K562 (cell line): ENCODE measurements around the gene GXYLT2. TPM values are rescaled to one million over a fixed set of nuclear protein-coding genes. Genes with fewer than 3 reads are reported as not detected.

ENCODE experiments used
- ATAC-seq: fragments of 200-7000 bp; cut with Tn5 transposase; 3 replicates; pipeline ENCODE4 v1.9.1; 2020; ENCODE audit warnings: moderate library complexity
- BruUV-seq: library from RNA; stranded (reverse); fragments of 400-500 nt; replicated peaks from 2 replicates; lab custom pipeline; 2021; lab: Mats Ljungman, UMichigan
- CTCF ChIA-PET: fragments of 300-600 bp; formaldehyde crosslinking; extraction: SDS; loops from one replicate; lab custom pipeline; 2021; ENCODE audit warnings: low intra/inter-chr PET ratio; lab: Yijun Ruan, JAX
- POLR2A ChIA-PET: fragments of 300-600, 350-650 bp; sonication (Branson Sonifier 250); formaldehyde crosslinking; extraction: SDS; loops from one replicate; lab custom pipeline; 2021; ENCODE audit warnings: antibody characterized with exemption, inconsistent platforms; lab: Yijun Ruan, JAX
- DNase-seq, 4 experiments: peaks; one replicate each; pipeline versions ENCODE4 v3.0.0 to v3.0.0-alpha.2; 2011 to 2018; ENCODE audit warnings: low spot score in 3 of 4, mixed read lengths in 3 of 4; ENCODE audit errors: extremely low read depth in 1 of 4
- FAIRE-seq: peaks from 2 replicates; lab custom pipeline; 2011; peaks lifted over from hg19 to GRCh38; lab: Jason Lieb, UNC
- H2AFZ ChIP-seq: 2 replicates; pipeline ENCODE4 v1.6.0; 2011; ENCODE audit warnings: low read depth, low read length, control low read depth, inconsistent platforms
- H3K27ac ChIP-seq: fragments of 200-600 bp; 3 replicates; pipeline ENCODE4 v1.8.0; 2011; ENCODE audit warnings: low read depth, mild to moderate bottlenecking, control low read depth, inconsistent platforms, low read length, moderate library complexity, mixed read lengths; ENCODE audit errors: extremely low read depth
- H3K27me3 ChIP-seq, 2 experiments: fragments of 300-600 bp in 1 of 2; 2 replicates in 1 of 2; 3 replicates in 1 of 2; pipeline versions ENCODE4 v1.6.0 to v1.8.0; 2011; ENCODE audit warnings: inconsistent platforms in 2 of 2, low read length in 2 of 2, mild to moderate bottlenecking in 1 of 2, mixed read lengths in 1 of 2, moderate library complexity in 1 of 2; ENCODE audit not compliant: control insufficient read depth in 2 of 2, insufficient read depth in 2 of 2
- H3K36me3 ChIP-seq: fragments of 300-600 bp; 3 replicates; pipeline ENCODE4 v1.8.0; 2011; ENCODE audit warnings: mild to moderate bottlenecking, low read length, inconsistent platforms; ENCODE audit not compliant: control insufficient read depth, insufficient read depth
- H3K4me1 ChIP-seq, 2 experiments: fragments of 200-600 bp in 1 of 2; replicated peaks in 1 of 2; 2 replicates in 1 of 2; 3 replicates in 1 of 2; pipeline versions ENCODE4 v1.5.1 to v1.8.0; 2011; ENCODE audit warnings: inconsistent platforms in 2 of 2, low read length in 2 of 2, mild to moderate bottlenecking in 1 of 2, mixed read lengths in 1 of 2, moderate library complexity in 1 of 2; ENCODE audit not compliant: control insufficient read depth in 2 of 2, insufficient read depth in 2 of 2
- H3K4me2 ChIP-seq: 2 replicates; pipeline ENCODE4 v1.6.1; 2011; ENCODE audit warnings: low read length, control low read depth, inconsistent platforms, mixed read lengths; ENCODE audit not compliant: insufficient read depth
- H3K4me3 ChIP-seq: fragments of 200-600 bp; sonication (generic), shearing (Covaris generic); 2 replicates; pipeline ENCODE4 v1.5.1; 2016; ENCODE audit warnings: control low read depth, inconsistent platforms
- H3K79me2 ChIP-seq: fragments of 200-600 bp; 3 replicates; pipeline ENCODE4 v1.8.0; 2011; ENCODE audit warnings: low read length, inconsistent platforms; ENCODE audit not compliant: control insufficient read depth, insufficient read depth
- H3K9ac ChIP-seq, 2 experiments: 2 replicates each; pipeline versions ENCODE4 v1.6.0 to v1.6.1; 2011; ENCODE audit warnings: low read depth in 2 of 2, low read length in 2 of 2, control low read depth in 1 of 2, inconsistent platforms in 1 of 2, mild to moderate bottlenecking in 1 of 2, mixed read lengths in 1 of 2; ENCODE audit not compliant: insufficient read depth in 1 of 2
- H3K9me1 ChIP-seq: one replicate; pipeline ENCODE4 v1.6.0; 2011; ENCODE audit warnings: inconsistent platforms, mild to moderate bottlenecking, low read length, moderate library complexity; ENCODE audit not compliant: control insufficient read depth, insufficient read depth
- H3K9me3 ChIP-seq: replicated peaks from 2 replicates; pipeline ENCODE4 v1.5.1; 2011; ENCODE audit warnings: low read depth, low read length, inconsistent platforms; ENCODE audit not compliant: control insufficient read depth, insufficient read depth
- H4K20me1 ChIP-seq: replicated peaks from 2 replicates; pipeline ENCODE4 v1.6.1; 2011; ENCODE audit warnings: low read length, inconsistent platforms, mixed read lengths; ENCODE audit not compliant: control insufficient read depth, insufficient read depth
- AFF4 ChIP-seq: sonication (generic); formaldehyde crosslinking; IDR thresholded peaks from 2 replicates; pipeline ENCODE4 v1.8.0; 2023; ENCODE audit warnings: mild to moderate bottlenecking, missing genetic modification reagents
- FOXP1 ChIP-seq: sonication (generic); formaldehyde crosslinking; IDR thresholded peaks from 2 replicates; pipeline ENCODE4 v1.8.0; 2022; ENCODE audit warnings: mild to moderate bottlenecking, missing genetic modification reagents
- HDAC3 ChIP-seq: fragments of 450-650 bp; IDR thresholded peaks from 2 replicates; pipeline ENCODE4 v1.6.1; 2018; ENCODE audit warnings: borderline replicate concordance, mild to moderate bottlenecking, moderate library complexity; ENCODE audit not compliant: partially characterized antibody
- KDM5B ChIP-seq: fragments of 200-600 bp; sonication (generic); IDR thresholded peaks from 2 replicates; pipeline ENCODE4 v1.6.1; 2012; ENCODE audit warnings: low read depth, mild to moderate bottlenecking, moderate library complexity, low read length, control low read depth, inconsistent platforms; ENCODE audit not compliant: insufficient replicate concordance
- MEIS2 ChIP-seq: fragments of 450-650 bp; IDR thresholded peaks from 2 replicates; pipeline ENCODE4 v1.6.1; 2014; ENCODE audit warnings: mild to moderate bottlenecking; ENCODE audit not compliant: partially characterized antibody
- SMARCE1 ChIP-seq: fragments of 450-650 bp; IDR thresholded peaks from 2 replicates; pipeline ENCODE4 v1.7.1; 2016; ENCODE audit warnings: mild to moderate bottlenecking
- XRCC3 ChIP-seq: fragments of 450-650 bp; IDR thresholded peaks from 2 replicates; pipeline ENCODE4 v1.6.1; 2017; ENCODE audit warnings: mild to moderate bottlenecking, moderate library complexity
- ZC3H8 ChIP-seq: fragments of 450-650 bp; IDR thresholded peaks from 2 replicates; pipeline ENCODE4 v1.6.1; 2017
- ZNF23 ChIP-seq: fragments of 250-450 bp; sonication (Bioruptor Pico); IDR thresholded peaks from 2 replicates; pipeline ENCODE4 v1.4.0; 2020; ENCODE audit warnings: mild to moderate bottlenecking
- ZNF274 ChIP-seq: IDR thresholded peaks from 2 replicates; pipeline ENCODE4 v1.6.1; 2011; ENCODE audit warnings: low read depth, mild to moderate bottlenecking, low read length, moderate library complexity, borderline replicate concordance
- ZNF407 ChIP-seq: fragments of 450-650 bp; IDR thresholded peaks from 2 replicates; pipeline ENCODE4 v1.6.1; 2016; ENCODE audit warnings: low read depth
- ZNF57 ChIP-seq: fragments of 450-650 bp; formaldehyde crosslinking; IDR thresholded peaks from 2 replicates; pipeline ENCODE4 v1.4.0; 2020; ENCODE audit warnings: mild to moderate bottlenecking, moderate library complexity
- ZNF764 ChIP-seq: fragments of 250-450 bp; sonication (Bioruptor Pico); IDR thresholded peaks from 2 replicates; pipeline ENCODE4 v1.4.0; 2020; ENCODE audit warnings: low read depth, mild to moderate bottlenecking, moderate library complexity
- WGBS: fragments of 100-300 bp; shearing (Covaris generic); methylation state at CpG from one replicate; pipeline ENCODE4 v1.1.6; 2016; ENCODE audit warnings: low coverage, mixed read lengths; ENCODE audit not compliant: insufficient coverage; ENCODE audit errors: missing lambda C conversion rate; 5-methylcytosine and 5-hydroxymethylcytosine counted together
- in situ Hi-C: fragments of 300-500 bp; cut with MboI; formaldehyde crosslinking; loops from 4 replicates; pipeline ENCODE4 v1.15.0; 2018; ENCODE audit warnings: inconsistent platforms, mixed read lengths
- intact Hi-C: fragments of 100-400 bp; cut with micrococcal nuclease; formaldehyde crosslinking; loops from 2 replicates; pipeline ENCODE4 v1.14.2; 2022
- polyA plus RNA-seq, 8 experiments: library from polyadenylated mRNA; depleted of rRNA in 4 of 8; stranded (reverse) in 5 of 8; unstranded in 3 of 8; fragments of >200 nt; fragmentation: Nextera tagmentation in 2 of 8; fragmentation: Illumina TruSeq in 1 of 8; extraction: Ambion mirVana in 2 of 8; extraction: Trizol in 1 of 8; gene quantifications; 2 replicates each; pipeline versions ENCODE4 v1.2.1 to v1.2.3, GENCODE V29; 2011 to 2014; ENCODE audit warnings: inconsistent platforms in 1 of 8, missing spikeins in 1 of 8
- total RNA-seq, 7 experiments: library from RNA; depleted of rRNA in 6 of 7; stranded (reverse); fragments of >200 nt in 6 of 7; fragmentation: Illumina TruSeq in 2 of 7; extraction: Trizol in 2 of 7; gene quantifications; 2 replicates each; pipeline versions ENCODE4 v1.2.1 to v1.2.3, GENCODE V29; 2011 to 2021; ENCODE audit warnings: low replicate concordance in 1 of 7

Gene GXYLT2
- total and polyA plus RNA-seq, 9 of the 15 experiments (the other 6 are each of a cell fraction or from before 2014, with no cell fraction given) = 0.71 to 6.0 (median 3.3) TPM

GRCh38 chr3:72949016-72949415 lies 61.2 kb downstream of the GXYLT2 start:
- no peak overlapping the region; a peak in 1 of 4 replicates for H3K9ac ChIP-seq
- ATAC-seq (no peak), DNase-seq (no peak), FAIRE-seq (no peak)
- H3K9me1 ChIP-seq = no peaks in the 10 kb centered on the region
- H3K27ac ChIP-seq = no peak overlapping the region
- no peaks in the 10 kb centered on the region for H4K20me1 ChIP-seq
- no peak overlapping the region for H2AFZ ChIP-seq
- H3K4me2 ChIP-seq = no peak overlapping the region
- intact Hi-C loops (no loop called here), in situ Hi-C loops (no loop called here)
- H3K27me3 ChIP-seq = no peaks in the 10 kb centered on the region
- POLR2A ChIA-PET = no interaction called here
- H3K4me3 ChIP-seq = no peak overlapping the region
- H3K9me3 ChIP-seq = no peaks in the 10 kb centered on the region
- H3K79me2 ChIP-seq = no peaks in the 10 kb centered on the region
- 50% methylated on average over 1 of the region's 4 CpGs for WGBS
- CTCF ChIA-PET = no interaction called here
- H3K36me3 ChIP-seq = no peaks in the 10 kb centered on the region
- BruUV-seq = no TSS peak
- H3K4me1 ChIP-seq = peaks cover 5 to 7% of the 10 kb centered on the region in 2 experiments; a peak in 3 of 5 replicates
- TF ChIP-seq KDM5B (no peak), HDAC3 (no peak), ZNF23 (CRISPR knock-in tag) (no peak), ZNF764 (CRISPR knock-in tag) (no peak), AFF4 (no peak), MEIS2 (no peak), ZC3H8 (no peak), XRCC3 (no peak), ZNF57 (CRISPR knock-in tag) (no peak), FOXP1 (CRISPR knock-in tag) (no peak), ZNF407 (no peak), SMARCE1 (no peak), ZNF274 (no peak)
